DND-41 (cell line): ENCODE measurements around the gene CDT1.

ENCODE experiments used
- CTCF ChIP-seq: IDR thresholded peaks from 2 replicates; pipeline ENCODE4 v1.5.1; 2012; ENCODE audit warnings: borderline replicate concordance, low read length, moderate library complexity, mild to moderate bottlenecking; ENCODE audit not compliant: poor library complexity, severe bottlenecking; ENCODE audit errors: extremely low read depth
- EZH2 ChIP-seq: IDR thresholded peaks from 3 replicates; pipeline ENCODE4 v1.6.1; 2012; ENCODE audit warnings: borderline replicate concordance, low read depth, mild to moderate bottlenecking, moderate library complexity, low read length, inconsistent platforms; ENCODE audit not compliant: severe bottlenecking

GRCh38 chr16:88835818-88836217 is 32.2 kb downstream of the CDT1 start:
- no peak for TF ChIP-seq CTCF
- TF ChIP-seq EZH2: no peak
